H4 (cell line): ENCODE results near the gene NR1H2. TPM values are rescaled to one million over a fixed set of nuclear protein-coding genes. Genes with fewer than 3 reads are reported as not detected.

ENCODE experiments used
- DNase-seq: peaks from one replicate; pipeline ENCODE4 v3.0.0-alpha.2; 2015; ENCODE audit warnings: low spot score
- total RNA-seq: library from RNA; depleted of rRNA; stranded (reverse); fragments of >200 nt; shearing (Covaris generic); gene quantifications from 2 replicates; pipeline ENCODE4 v1.2.3, GENCODE V29; 2014

The NR1H2 gene
- total RNA-seq, 1 experiment from 2014 or later = 79.5 TPM

GRCh38 chr19:50401605-50402450 is 25.6 kb downstream of the NR1H2 start:
- DNase-seq = no peak

- no peak for DNase-seq
Measured at GRCh38 chr19:50402544-50403301, 26.5 kb downstream of the NR1H2 start.

- no peak for DNase-seq
Measured at GRCh38 chr19:50406156-50406820, 30.0 kb downstream of the NR1H2 start.

GRCh38 chr19:50406829-50407228 is 30.6 kb downstream of the NR1H2 start:
- DNase-seq = no peak

- no peak for DNase-seq
Measured at GRCh38 chr19:50409347-50409746, 33.1 kb downstream of the NR1H2 start.

- DNase-seq = no peak
Measured at GRCh38 chr19:50410109-50410508, 33.9 kb downstream of the NR1H2 start.

- no peak for DNase-seq
Measured at GRCh38 chr19:50412419-50412818, 36.2 kb downstream of the NR1H2 start.

GRCh38 chr19:50413096-50413495 is 36.8 kb downstream of the NR1H2 start:
- no peak for DNase-seq

- no peak for DNase-seq
Measured at GRCh38 chr19:50413531-50413930, 37.3 kb downstream of the NR1H2 start.

GRCh38 chr19:50414864-50415660 is 38.8 kb downstream of the NR1H2 start:
- DNase-seq = peak; percentile 64

- DNase-seq = no peak
Measured at GRCh38 chr19:50415661-50416033, 39.4 kb downstream of the NR1H2 start.

GRCh38 chr19:50416034-50416977 is 40.0 kb downstream of the NR1H2 start:
- DNase-seq = no peak

- no peak for DNase-seq
Measured at GRCh38 chr19:50417111-50418081, 41.1 kb downstream of the NR1H2 start.

GRCh38 chr19:50418176-50419021 is 42.1 kb downstream of the NR1H2 start, which contains the start of gene SPIB:
SPIB (plus strand) TSS chr19:50418938; CDS start chr19:50418963, 25 bp downstream.
- DNase-seq = no peak

- DNase-seq = no peak
Measured at GRCh38 chr19:50419022-50419579, 42.8 kb downstream of the NR1H2 start.

- no peak for DNase-seq
Measured at GRCh38 chr19:50419580-50420035, 43.4 kb downstream of the NR1H2 start.

- DNase-seq = no peak
Measured at GRCh38 chr19:50420127-50420526, 43.9 kb downstream of the NR1H2 start.

GRCh38 chr19:50420808-50421207 is 44.6 kb downstream of the NR1H2 start:
- DNase-seq = no peak
